GM23338 (cell line): ENCODE data around the gene CRISPLD2. TPM values are rescaled to one million over a fixed set of nuclear protein-coding genes. Genes with fewer than 3 reads are reported as not detected.

Experiments used
- ATAC-seq: fragments of 200-7000 bp; cut with Tn5 transposase; 3 replicates; pipeline ENCODE4 v1.9.1; 2020
- DNase-seq: peaks from one replicate; pipeline ENCODE4 v3.0.0-alpha.2; 2015; ENCODE audit warnings: low spot score
- H2AFZ ChIP-seq: fragments of 200-600 bp; sonication (generic); 2 replicates; pipeline ENCODE4 v1.8.0; 2016; ENCODE audit warnings: antibody characterized with exemption, mild to moderate bottlenecking, moderate library complexity
- H3F3A ChIP-seq: fragments of 200-600 bp; sonication (generic); replicated peaks from 2 replicates; pipeline ENCODE4 v1.8.0; 2017; ENCODE audit warnings: antibody characterized with exemption, mixed run types, low read depth
- H3K27ac ChIP-seq: fragments of 200-600 bp; sonication (generic); 2 replicates; pipeline ENCODE4 v1.6.1; 2016; ENCODE audit warnings: low read depth
- H3K27me3 ChIP-seq: fragments of 200-600 bp; sonication (generic); 2 replicates; pipeline ENCODE4 v1.8.0; 2016; ENCODE audit warnings: mild to moderate bottlenecking, mixed run types, moderate library complexity; ENCODE audit not compliant: insufficient read depth
- H3K36me3 ChIP-seq: fragments of 200-600 bp; sonication (generic); 2 replicates; pipeline ENCODE4 v1.8.0; 2016; ENCODE audit warnings: mild to moderate bottlenecking; ENCODE audit not compliant: insufficient read depth
- H3K4me1 ChIP-seq: fragments of 200-600 bp; sonication (generic); 2 replicates; pipeline ENCODE4 v1.8.0; 2016; ENCODE audit warnings: mild to moderate bottlenecking, moderate library complexity; ENCODE audit not compliant: insufficient read depth
- H3K4me2 ChIP-seq: fragments of 200-600 bp; sonication (generic); 2 replicates; pipeline ENCODE4 v1.7.1; 2017; ENCODE audit warnings: mixed run types
- H3K4me3 ChIP-seq: fragments of 200-600 bp; sonication (generic); 2 replicates; pipeline ENCODE4 v1.6.1; 2016; ENCODE audit warnings: mixed run types
- H3K79me2 ChIP-seq: fragments of 200-600 bp; sonication (generic); replicated peaks from 2 replicates; pipeline ENCODE4 v1.8.0; 2017; ENCODE audit warnings: mild to moderate bottlenecking; ENCODE audit not compliant: insufficient read depth
- H3K9me2 ChIP-seq: fragments of 200-600 bp; sonication (generic); 2 replicates; pipeline ENCODE4 v1.8.0; 2017; ENCODE audit not compliant: insufficient read depth
- H4K20me1 ChIP-seq: fragments of 200-600 bp; sonication (generic); replicated peaks from 2 replicates; pipeline ENCODE4 v1.8.0; 2017; ENCODE audit warnings: mild to moderate bottlenecking; ENCODE audit not compliant: insufficient read depth
- H3K27ac Mint-ChIP-seq: 2 replicates; pipeline ENCODE4 v1.8.0; 2020; ENCODE audit warnings: inconsistent platforms, mild to moderate bottlenecking, moderate library complexity, mixed read lengths
- H3K27me3 Mint-ChIP-seq: 3 replicates; pipeline ENCODE4 v1.8.0; 2022; ENCODE audit warnings: low read depth, mild to moderate bottlenecking, moderate library complexity, mixed read lengths, inconsistent platforms; ENCODE audit not compliant: insufficient read depth, poor library complexity
- H3K36me3 Mint-ChIP-seq: 3 replicates; pipeline ENCODE4 v1.8.0; 2021; ENCODE audit warnings: low read depth, mild to moderate bottlenecking, inconsistent platforms, moderate library complexity, mixed read lengths
- H3K4me1 Mint-ChIP-seq: 3 replicates; pipeline ENCODE4 v1.8.0; 2020; ENCODE audit warnings: mild to moderate bottlenecking, inconsistent platforms, mixed read lengths
- H3K4me3 Mint-ChIP-seq: 3 replicates; pipeline ENCODE4 v1.8.0; 2021; ENCODE audit warnings: moderate library complexity, mild to moderate bottlenecking, inconsistent platforms, mixed read lengths
- H3K9me3 Mint-ChIP-seq: 3 replicates; pipeline ENCODE4 v1.8.0; 2020; ENCODE audit warnings: moderate library complexity, mild to moderate bottlenecking, inconsistent platforms, mixed read lengths
- CREB1 ChIP-seq: fragments of 250-450 bp; sonication (Bioruptor Pico); IDR thresholded peaks from 2 replicates; pipeline ENCODE4 v1.5.0; 2020; ENCODE audit warnings: low read depth, mild to moderate bottlenecking, moderate library complexity
- EZH2 ChIP-seq: fragments of 200-600 bp; sonication (generic); IDR thresholded peaks from one replicate; pipeline ENCODE4 v1.8.0; 2017; ENCODE audit warnings: antibody characterized with exemption, mild to moderate bottlenecking, low read depth; ENCODE audit not compliant: unreplicated experiment
- EZH2phosphoT487 ChIP-seq: fragments of 200-600 bp; sonication (generic); IDR thresholded peaks from one replicate; pipeline ENCODE4 v1.8.1; 2018; ENCODE audit warnings: antibody characterized with exemption; ENCODE audit not compliant: unreplicated experiment
- JUNB ChIP-seq: IDR thresholded peaks from one replicate; pipeline ENCODE4 v1.6.1; 2016; ENCODE audit warnings: antibody characterized with exemption; ENCODE audit not compliant: unreplicated experiment
- NANOG ChIP-seq: IDR thresholded peaks from 2 replicates; pipeline ENCODE4 v1.6.1; 2016; ENCODE audit warnings: antibody characterized with exemption, borderline replicate concordance
- POLR2AphosphoS5 ChIP-seq: IDR thresholded peaks from 2 replicates; pipeline ENCODE4 v1.6.1; 2016; ENCODE audit warnings: antibody characterized with exemption, low read depth
- STAT1 ChIP-seq: IDR thresholded peaks from one replicate; pipeline ENCODE4 v1.6.1; 2016; ENCODE audit warnings: antibody characterized with exemption; ENCODE audit not compliant: unreplicated experiment
- ZNF114 ChIP-seq: fragments of 250-450 bp; sonication (Bioruptor Pico); IDR thresholded peaks from 2 replicates; pipeline ENCODE4 v1.5.0; 2020; ENCODE audit warnings: mild to moderate bottlenecking, moderate library complexity
- ZNF331 ChIP-seq: fragments of 250-450 bp; sonication (Bioruptor Pico); IDR thresholded peaks from 2 replicates; pipeline ENCODE4 v1.5.0; 2020; ENCODE audit warnings: low read depth, mild to moderate bottlenecking, moderate library complexity
- polyA plus RNA-seq: library from polyadenylated mRNA; unstranded; fragments of >200 nt; fragmentation: Nextera tagmentation; extraction: Ambion mirVana; gene quantifications from 2 replicates; pipeline ENCODE4 v1.2.1, GENCODE V29; 2016
- total RNA-seq: library from RNA; depleted of rRNA; stranded (reverse); fragments of >200 nt; shearing (Covaris generic); gene quantifications from 2 replicates; pipeline ENCODE4 v1.2.3, GENCODE V29; 2014
- TF ChIP-seq, protein P1 (sequence below): fragments of 250-450 bp; sonication (Bioruptor Pico); IDR thresholded peaks from 2 replicates; pipeline ENCODE4 v1.5.0; 2020; ENCODE audit warnings: mild to moderate bottlenecking, moderate library complexity
- TF ChIP-seq, protein P2 (sequence below), 2 experiments: fragments of 200-600 bp in 1 of 2; sonication (generic) in 1 of 2; conservative IDR thresholded peaks; 2 replicates each; pipeline versions ENCODE4 v1.5.1 to v1.6.1; 2016 to 2017; ENCODE audit warnings: antibody characterized with exemption in 2 of 2, low read depth in 2 of 2, mild to moderate bottlenecking in 2 of 2, moderate library complexity in 1 of 2
- TF ChIP-seq, protein P3 (sequence below): IDR thresholded peaks from one replicate; pipeline ENCODE4 v1.6.1; 2018; ENCODE audit warnings: antibody characterized with exemption; ENCODE audit not compliant: unreplicated experiment
- TF ChIP-seq, protein P4 (sequence below): IDR thresholded peaks from 2 replicates; pipeline ENCODE4 v1.6.1; 2016; ENCODE audit warnings: antibody characterized with exemption

CRISPLD2 gene
- total and polyA plus RNA-seq, 2 experiments from 2014 or later = 2.6 to 8.3 TPM

DNA sequence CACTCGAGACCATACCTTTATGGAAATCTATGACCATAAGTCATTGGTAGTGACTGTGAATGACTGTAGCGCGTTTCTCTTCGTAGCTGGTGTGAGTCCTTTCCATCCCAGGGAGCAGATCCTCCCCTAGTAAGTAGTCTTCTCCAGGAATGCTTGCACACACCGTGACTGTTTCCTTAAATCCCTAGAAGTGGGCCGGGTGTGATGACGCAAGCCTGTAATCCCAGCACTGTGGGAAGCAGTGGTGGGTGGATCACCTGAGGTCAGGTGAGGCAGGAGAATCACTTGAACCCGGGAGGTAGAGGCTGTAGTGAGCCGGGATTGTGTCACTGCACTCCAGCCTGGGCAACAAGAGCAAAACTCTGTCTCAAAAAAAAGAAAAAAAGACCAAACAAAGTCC is 70.6 kb downstream of the CRISPLD2 start:
- no peak overlapping the region for H3K4me3 ChIP-seq
- Mint-ChIP-seq H3K9me3 (no peaks in the 10 kb centered on the region; the same call in 2 of the 3 replicates), H3K36me3 (peaks cover 5% of the 10 kb centered on the region; the same call in 2 of the 3 replicates), H3K27me3 (peaks cover 4% of the 10 kb centered on the region), H3K27ac (no peak overlapping the region), H3K4me3 (no peak overlapping the region), H3K4me1 (peaks cover 17% of the 10 kb centered on the region)
- no peak for ATAC-seq
- H3K27me3 ChIP-seq = no peaks in the 10 kb centered on the region
- H4K20me1 ChIP-seq = no peaks in the 10 kb centered on the region
- H3K4me2 ChIP-seq = no peak overlapping the region
- H3K4me1 ChIP-seq = peaks cover 14% of the 10 kb centered on the region
- TF ChIP-seq ZNF114 (CRISPR knock-in tag) = no peak
- TF ChIP-seq STAT1 = no peak
- TF ChIP-seq ZNF331 (CRISPR knock-in tag) = no peak
- TF ChIP-seq, protein P1, sequence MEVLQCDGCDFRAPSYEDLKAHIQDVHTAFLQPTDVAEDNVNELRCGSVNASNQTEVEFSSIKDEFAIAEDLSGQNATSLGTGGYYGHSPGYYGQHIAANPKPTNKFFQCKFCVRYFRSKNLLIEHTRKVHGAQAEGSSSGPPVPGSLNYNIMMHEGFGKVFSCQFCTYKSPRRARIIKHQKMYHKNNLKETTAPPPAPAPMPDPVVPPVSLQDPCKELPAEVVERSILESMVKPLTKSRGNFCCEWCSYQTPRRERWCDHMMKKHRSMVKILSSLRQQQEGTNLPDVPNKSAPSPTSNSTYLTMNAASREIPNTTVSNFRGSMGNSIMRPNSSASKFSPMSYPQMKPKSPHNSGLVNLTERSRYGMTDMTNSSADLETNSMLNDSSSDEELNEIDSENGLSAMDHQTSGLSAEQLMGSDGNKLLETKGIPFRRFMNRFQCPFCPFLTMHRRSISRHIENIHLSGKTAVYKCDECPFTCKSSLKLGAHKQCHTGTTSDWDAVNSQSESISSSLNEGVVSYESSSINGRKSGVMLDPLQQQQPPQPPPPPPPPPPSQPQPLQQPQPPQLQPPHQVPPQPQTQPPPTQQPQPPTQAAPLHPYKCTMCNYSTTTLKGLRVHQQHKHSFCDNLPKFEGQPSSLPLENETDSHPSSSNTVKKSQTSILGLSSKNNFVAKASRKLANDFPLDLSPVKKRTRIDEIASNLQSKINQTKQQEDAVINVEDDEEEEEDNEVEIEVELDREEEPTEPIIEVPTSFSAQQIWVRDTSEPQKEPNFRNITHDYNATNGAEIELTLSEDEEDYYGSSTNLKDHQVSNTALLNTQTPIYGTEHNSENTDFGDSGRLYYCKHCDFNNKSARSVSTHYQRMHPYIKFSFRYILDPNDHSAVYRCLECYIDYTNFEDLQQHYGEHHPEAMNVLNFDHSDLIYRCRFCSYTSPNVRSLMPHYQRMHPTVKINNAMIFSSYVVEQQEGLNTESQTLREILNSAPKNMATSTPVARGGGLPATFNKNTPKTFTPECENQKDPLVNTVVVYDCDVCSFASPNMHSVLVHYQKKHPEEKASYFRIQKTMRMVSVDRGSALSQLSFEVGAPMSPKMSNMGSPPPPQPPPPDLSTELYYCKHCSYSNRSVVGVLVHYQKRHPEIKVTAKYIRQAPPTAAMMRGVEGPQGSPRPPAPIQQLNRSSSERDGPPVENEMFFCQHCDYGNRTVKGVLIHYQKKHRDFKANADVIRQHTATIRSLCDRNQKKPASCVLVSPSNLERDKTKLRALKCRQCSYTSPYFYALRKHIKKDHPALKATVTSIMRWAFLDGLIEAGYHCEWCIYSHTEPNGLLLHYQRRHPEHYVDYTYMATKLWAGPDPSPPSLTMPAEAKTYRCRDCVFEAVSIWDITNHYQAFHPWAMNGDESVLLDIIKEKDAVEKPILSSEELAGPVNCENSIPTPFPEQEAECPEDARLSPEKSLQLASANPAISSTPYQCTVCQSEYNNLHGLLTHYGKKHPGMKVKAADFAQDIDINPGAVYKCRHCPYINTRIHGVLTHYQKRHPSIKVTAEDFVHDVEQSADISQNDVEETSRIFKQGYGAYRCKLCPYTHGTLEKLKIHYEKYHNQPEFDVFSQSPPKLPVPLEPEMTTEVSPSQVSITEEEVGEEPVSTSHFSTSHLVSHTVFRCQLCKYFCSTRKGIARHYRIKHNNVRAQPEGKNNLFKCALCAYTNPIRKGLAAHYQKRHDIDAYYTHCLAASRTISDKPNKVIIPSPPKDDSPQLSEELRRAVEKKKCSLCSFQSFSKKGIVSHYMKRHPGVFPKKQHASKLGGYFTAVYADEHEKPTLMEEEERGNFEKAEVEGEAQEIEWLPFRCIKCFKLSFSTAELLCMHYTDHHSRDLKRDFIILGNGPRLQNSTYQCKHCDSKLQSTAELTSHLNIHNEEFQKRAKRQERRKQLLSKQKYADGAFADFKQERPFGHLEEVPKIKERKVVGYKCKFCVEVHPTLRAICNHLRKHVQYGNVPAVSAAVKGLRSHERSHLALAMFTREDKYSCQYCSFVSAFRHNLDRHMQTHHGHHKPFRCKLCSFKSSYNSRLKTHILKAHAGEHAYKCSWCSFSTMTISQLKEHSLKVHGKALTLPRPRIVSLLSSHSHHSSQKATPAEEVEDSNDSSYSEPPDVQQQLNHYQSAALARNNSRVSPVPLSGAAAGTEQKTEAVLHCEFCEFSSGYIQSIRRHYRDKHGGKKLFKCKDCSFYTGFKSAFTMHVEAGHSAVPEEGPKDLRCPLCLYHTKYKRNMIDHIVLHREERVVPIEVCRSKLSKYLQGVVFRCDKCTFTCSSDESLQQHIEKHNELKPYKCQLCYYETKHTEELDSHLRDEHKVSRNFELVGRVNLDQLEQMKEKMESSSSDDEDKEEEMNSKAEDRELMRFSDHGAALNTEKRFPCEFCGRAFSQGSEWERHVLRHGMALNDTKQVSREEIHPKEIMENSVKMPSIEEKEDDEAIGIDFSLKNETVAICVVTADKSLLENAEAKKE = no peak
- no peak for TF ChIP-seq EZH2phosphoT487
- no peak for TF ChIP-seq NANOG
- no peak for TF ChIP-seq CREB1 (CRISPR knock-in tag)
- no peak for TF ChIP-seq EZH2
- TF ChIP-seq, protein P2, sequence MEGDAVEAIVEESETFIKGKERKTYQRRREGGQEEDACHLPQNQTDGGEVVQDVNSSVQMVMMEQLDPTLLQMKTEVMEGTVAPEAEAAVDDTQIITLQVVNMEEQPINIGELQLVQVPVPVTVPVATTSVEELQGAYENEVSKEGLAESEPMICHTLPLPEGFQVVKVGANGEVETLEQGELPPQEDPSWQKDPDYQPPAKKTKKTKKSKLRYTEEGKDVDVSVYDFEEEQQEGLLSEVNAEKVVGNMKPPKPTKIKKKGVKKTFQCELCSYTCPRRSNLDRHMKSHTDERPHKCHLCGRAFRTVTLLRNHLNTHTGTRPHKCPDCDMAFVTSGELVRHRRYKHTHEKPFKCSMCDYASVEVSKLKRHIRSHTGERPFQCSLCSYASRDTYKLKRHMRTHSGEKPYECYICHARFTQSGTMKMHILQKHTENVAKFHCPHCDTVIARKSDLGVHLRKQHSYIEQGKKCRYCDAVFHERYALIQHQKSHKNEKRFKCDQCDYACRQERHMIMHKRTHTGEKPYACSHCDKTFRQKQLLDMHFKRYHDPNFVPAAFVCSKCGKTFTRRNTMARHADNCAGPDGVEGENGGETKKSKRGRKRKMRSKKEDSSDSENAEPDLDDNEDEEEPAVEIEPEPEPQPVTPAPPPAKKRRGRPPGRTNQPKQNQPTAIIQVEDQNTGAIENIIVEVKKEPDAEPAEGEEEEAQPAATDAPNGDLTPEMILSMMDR (conservative IDR thresholded peaks at IDR 0.05; ENCODE audit: low read depth in 2 of 2) = no peak
- TF ChIP-seq POLR2AphosphoS5 = no peak
- TF ChIP-seq, protein P3, sequence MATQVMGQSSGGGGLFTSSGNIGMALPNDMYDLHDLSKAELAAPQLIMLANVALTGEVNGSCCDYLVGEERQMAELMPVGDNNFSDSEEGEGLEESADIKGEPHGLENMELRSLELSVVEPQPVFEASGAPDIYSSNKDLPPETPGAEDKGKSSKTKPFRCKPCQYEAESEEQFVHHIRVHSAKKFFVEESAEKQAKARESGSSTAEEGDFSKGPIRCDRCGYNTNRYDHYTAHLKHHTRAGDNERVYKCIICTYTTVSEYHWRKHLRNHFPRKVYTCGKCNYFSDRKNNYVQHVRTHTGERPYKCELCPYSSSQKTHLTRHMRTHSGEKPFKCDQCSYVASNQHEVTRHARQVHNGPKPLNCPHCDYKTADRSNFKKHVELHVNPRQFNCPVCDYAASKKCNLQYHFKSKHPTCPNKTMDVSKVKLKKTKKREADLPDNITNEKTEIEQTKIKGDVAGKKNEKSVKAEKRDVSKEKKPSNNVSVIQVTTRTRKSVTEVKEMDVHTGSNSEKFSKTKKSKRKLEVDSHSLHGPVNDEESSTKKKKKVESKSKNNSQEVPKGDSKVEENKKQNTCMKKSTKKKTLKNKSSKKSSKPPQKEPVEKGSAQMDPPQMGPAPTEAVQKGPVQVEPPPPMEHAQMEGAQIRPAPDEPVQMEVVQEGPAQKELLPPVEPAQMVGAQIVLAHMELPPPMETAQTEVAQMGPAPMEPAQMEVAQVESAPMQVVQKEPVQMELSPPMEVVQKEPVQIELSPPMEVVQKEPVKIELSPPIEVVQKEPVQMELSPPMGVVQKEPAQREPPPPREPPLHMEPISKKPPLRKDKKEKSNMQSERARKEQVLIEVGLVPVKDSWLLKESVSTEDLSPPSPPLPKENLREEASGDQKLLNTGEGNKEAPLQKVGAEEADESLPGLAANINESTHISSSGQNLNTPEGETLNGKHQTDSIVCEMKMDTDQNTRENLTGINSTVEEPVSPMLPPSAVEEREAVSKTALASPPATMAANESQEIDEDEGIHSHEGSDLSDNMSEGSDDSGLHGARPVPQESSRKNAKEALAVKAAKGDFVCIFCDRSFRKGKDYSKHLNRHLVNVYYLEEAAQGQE = no peak
- TF ChIP-seq, protein P4, sequence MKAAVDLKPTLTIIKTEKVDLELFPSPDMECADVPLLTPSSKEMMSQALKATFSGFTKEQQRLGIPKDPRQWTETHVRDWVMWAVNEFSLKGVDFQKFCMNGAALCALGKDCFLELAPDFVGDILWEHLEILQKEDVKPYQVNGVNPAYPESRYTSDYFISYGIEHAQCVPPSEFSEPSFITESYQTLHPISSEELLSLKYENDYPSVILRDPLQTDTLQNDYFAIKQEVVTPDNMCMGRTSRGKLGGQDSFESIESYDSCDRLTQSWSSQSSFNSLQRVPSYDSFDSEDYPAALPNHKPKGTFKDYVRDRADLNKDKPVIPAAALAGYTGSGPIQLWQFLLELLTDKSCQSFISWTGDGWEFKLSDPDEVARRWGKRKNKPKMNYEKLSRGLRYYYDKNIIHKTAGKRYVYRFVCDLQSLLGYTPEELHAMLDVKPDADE = no peak
- no peak for TF ChIP-seq JUNB
- no peak for DNase-seq
- H3F3A ChIP-seq = no peaks in the 10 kb centered on the region; the same call in 1 of the 2 replicates
- H3K27ac ChIP-seq = no peak overlapping the region
- no peak overlapping the region for H2AFZ ChIP-seq
- H3K9me2 ChIP-seq = no peaks in the 10 kb centered on the region
- H3K79me2 ChIP-seq = no peaks in the 10 kb centered on the region
- no peaks in the 10 kb centered on the region for H3K36me3 ChIP-seq
